ENCODE results near the gene DACH1. TPM values are rescaled to one million over a fixed set of nuclear protein-coding genes. Genes with fewer than 3 reads are reported as not detected.

Gene DACH1
- total RNA-seq, 1 experiment from 2014 or later: not detected

- H3K9me3 ChIP-seq (ENCODE audit: low read length): no peaks in the 10 kb centered on the region
- ChIA-PET CTCF (no interaction called here), POLR2A (ENCODE audit: unreplicated experiment) (no interaction called here)
- no peak overlapping the region for H3K27ac ChIP-seq (ENCODE audit: low read length)
- no peak overlapping the region for H2AFZ ChIP-seq (ENCODE audit: low read length)
- H3F3A ChIP-seq (ENCODE audit: low read length, unreplicated experiment): no peaks in the 10 kb centered on the region
- DNase-seq (no peak), ATAC-seq (no peak)
- no peaks in the 10 kb centered on the region for H3K4me1 ChIP-seq (ENCODE audit: insufficient read depth, low read length)
- H3K79me2 ChIP-seq (ENCODE audit: low read length): no peaks in the 10 kb centered on the region
- no peaks in the 10 kb centered on the region for H3K9me2 ChIP-seq (replicated peaks; ENCODE audit: low read length)
- no TSS peak for BruUV-seq (replicated peaks)
- H4K20me1 ChIP-seq (ENCODE audit: low read length): no peaks in the 10 kb centered on the region
- H3K36me3 ChIP-seq (ENCODE audit: low read depth, low read length): no peaks in the 10 kb centered on the region
- H3K4me3 ChIP-seq (ENCODE audit: low read length): no peak overlapping the region
- no peak for TF ChIP-seq CTCF (conservative IDR thresholded peaks at IDR 0.05; ENCODE audit: low read depth, low read length)
- intact Hi-C loops (cut with micrococcal nuclease): no loop called here
- H3K27me3 ChIP-seq (ENCODE audit: low read length): no peaks in the 10 kb centered on the region
- H3K4me2 ChIP-seq (ENCODE audit: low read length): no peak overlapping the region
- H3K9ac ChIP-seq (ENCODE audit: low read length): no peak overlapping the region
Measured at GRCh38 chr13:71464686-71465085, 402.3 kb downstream of the DACH1 start.

DNA sequence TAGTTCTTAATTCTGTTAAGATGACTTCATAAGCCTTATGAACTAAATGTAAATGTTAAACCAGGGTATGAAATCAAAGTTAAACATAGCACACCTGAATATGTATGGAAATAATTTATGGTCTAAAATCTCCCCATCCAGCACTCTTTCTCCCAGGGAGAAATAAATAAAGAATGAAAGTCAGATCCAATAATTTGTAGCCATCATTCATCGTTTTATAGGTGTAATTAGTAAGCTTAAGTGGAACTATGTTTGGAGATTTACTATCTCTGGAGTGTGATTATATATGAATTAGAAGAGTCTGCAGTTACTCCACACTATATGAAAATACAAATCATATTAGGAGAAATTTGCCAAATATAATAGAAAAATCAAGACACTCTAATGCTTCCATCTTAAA lies 405.1 kb downstream of the DACH1 start:
- no peaks in the 10 kb centered on the region for H3K4me1 ChIP-seq (ENCODE audit: insufficient read depth, low read length)
- intact Hi-C loops (cut with micrococcal nuclease): no loop called here
- ATAC-seq: no peak
- no peaks in the 10 kb centered on the region for H4K20me1 ChIP-seq (ENCODE audit: low read length)
- H2AFZ ChIP-seq (ENCODE audit: low read length): no peak overlapping the region
- ChIA-PET POLR2A (ENCODE audit: unreplicated experiment) (no interaction called here), CTCF (no interaction called here)
- no peaks in the 10 kb centered on the region for H3K79me2 ChIP-seq (ENCODE audit: low read length)
- no peak overlapping the region for H3K27ac ChIP-seq (ENCODE audit: low read length)
- no TSS peak for BruUV-seq (replicated peaks)
- H3K9me2 ChIP-seq (replicated peaks; ENCODE audit: low read length): no peaks in the 10 kb centered on the region
- H3K27me3 ChIP-seq (ENCODE audit: low read length): no peaks in the 10 kb centered on the region
- no peaks in the 10 kb centered on the region for H3K36me3 ChIP-seq (ENCODE audit: low read depth, low read length)
- H3F3A ChIP-seq (ENCODE audit: low read length, unreplicated experiment): no peaks in the 10 kb centered on the region
- no peaks in the 10 kb centered on the region for H3K9me3 ChIP-seq (ENCODE audit: low read length)
- no peak for TF ChIP-seq EZH2 (IDR thresholded peaks at IDR 0.05; ENCODE audit: low read length, unreplicated experiment)
- TF ChIP-seq EZH2phosphoT487 (IDR thresholded peaks at IDR 0.05; ENCODE audit: borderline replicate concordance, low read length): no peak
- TF ChIP-seq CTCF (conservative IDR thresholded peaks at IDR 0.05; ENCODE audit: low read depth, low read length): no peak
- no peak overlapping the region for H3K9ac ChIP-seq (ENCODE audit: low read length)
- H3K4me2 ChIP-seq (ENCODE audit: low read length): no peak overlapping the region
- no peak overlapping the region for H3K4me3 ChIP-seq (ENCODE audit: low read length)
- DNase-seq: no peak

GRCh38 chr13:71460211-71460610 lies 406.8 kb downstream of the DACH1 start:
- BruUV-seq (replicated peaks): no TSS peak
- DNase-seq: no peak
- H3K4me2 ChIP-seq (ENCODE audit: low read length): no peak overlapping the region
- H3K9me3 ChIP-seq (ENCODE audit: low read length): no peaks in the 10 kb centered on the region
- H3K4me1 ChIP-seq (ENCODE audit: insufficient read depth, low read length): no peaks in the 10 kb centered on the region
- no peak overlapping the region for H3K4me3 ChIP-seq (ENCODE audit: low read length)
- H3K36me3 ChIP-seq (ENCODE audit: low read depth, low read length): no peaks in the 10 kb centered on the region
- ATAC-seq: no peak
- TF ChIP-seq CTCF (conservative IDR thresholded peaks at IDR 0.05; ENCODE audit: low read depth, low read length): no peak
- no peak for TF ChIP-seq EZH2phosphoT487 (IDR thresholded peaks at IDR 0.05; ENCODE audit: borderline replicate concordance, low read length)
- TF ChIP-seq EZH2 (IDR thresholded peaks at IDR 0.05; ENCODE audit: low read length, unreplicated experiment): no peak
- H2AFZ ChIP-seq (ENCODE audit: low read length): no peak overlapping the region
- H3K27ac ChIP-seq (ENCODE audit: low read length): no peak overlapping the region
- H3F3A ChIP-seq (ENCODE audit: low read length, unreplicated experiment): no peaks in the 10 kb centered on the region
- no peaks in the 10 kb centered on the region for H4K20me1 ChIP-seq (ENCODE audit: low read length)
- ChIA-PET CTCF (no interaction called here), POLR2A (ENCODE audit: unreplicated experiment) (no interaction called here)
- H3K79me2 ChIP-seq (ENCODE audit: low read length): no peaks in the 10 kb centered on the region
- H3K9ac ChIP-seq (ENCODE audit: low read length): no peak overlapping the region
- intact Hi-C loops (cut with micrococcal nuclease): no loop called here
- no peaks in the 10 kb centered on the region for H3K27me3 ChIP-seq (ENCODE audit: low read length)
- no peaks in the 10 kb centered on the region for H3K9me2 ChIP-seq (replicated peaks; ENCODE audit: low read length)

All from PC-3 (cell line).